Neural cell (in vitro differentiated cells): Measurements from ENCODE around the gene EEF2K.

Experiments
- CTCF ChIP-seq: fragments of 450-650 bp; IDR thresholded peaks from 2 replicates; pipeline ENCODE4 v1.5.1; 2014; ENCODE audit warnings: antibody characterized with exemption, mild to moderate bottlenecking, moderate library complexity; ENCODE audit not compliant: poor library complexity, severe bottlenecking
- EP300 ChIP-seq: fragments of 450-650 bp; conservative IDR thresholded peaks from 2 replicates; pipeline ENCODE4 v1.6.1; 2014; ENCODE audit warnings: antibody characterized with exemption, mild to moderate bottlenecking, moderate library complexity; ENCODE audit not compliant: poor library complexity, severe bottlenecking
- EZH2 ChIP-seq: fragments of 200-600, 300-800 bp; shearing (Covaris generic), sonication (generic); IDR thresholded peaks from 2 replicates; pipeline ENCODE4 v1.6.1; 2014; ENCODE audit warnings: antibody characterized with exemption, low read length, borderline replicate concordance, mild to moderate bottlenecking; ENCODE audit not compliant: insufficient read depth, poor library complexity, severe bottlenecking
- POLR2AphosphoS5 ChIP-seq: IDR thresholded peaks from 2 replicates; pipeline ENCODE4 v1.6.1; 2012
- TAF1 ChIP-seq: IDR thresholded peaks from 2 replicates; pipeline ENCODE4 v1.6.1; 2012; ENCODE audit warnings: low read depth

GRCh38 chr16:22337045-22337444 is 131.0 kb downstream of the EEF2K start:
- TF ChIP-seq CTCF: no peak
- no peak for TF ChIP-seq EP300
- no peak for TF ChIP-seq POLR2AphosphoS5
- TF ChIP-seq EZH2: no peak
- no peak for TF ChIP-seq TAF1
